SK-N-SH treated with all-trans-retinoic acid at 6 μM for 48 hours (cell line): ENCODE data around the gene TMPRSS15.

Source experiments
- ATAC-seq: fragments of 200-7000 bp; cut with Tn5 transposase; 3 replicates; pipeline ENCODE4 v1.9.1; 2020; ENCODE audit warnings: mild to moderate bottlenecking, moderate library complexity
- ARNTL ChIP-seq: fragments of 450-650 bp; formaldehyde crosslinking; IDR thresholded peaks from 2 replicates; pipeline ENCODE4 v1.5.0; 2020; ENCODE audit warnings: low read depth, mild to moderate bottlenecking, moderate library complexity, borderline replicate concordance
- BACH2 ChIP-seq: fragments of 250-450 bp; sonication (Bioruptor Pico); IDR thresholded peaks from 2 replicates; pipeline ENCODE4 v1.9.0; 2021; ENCODE audit warnings: mild to moderate bottlenecking, borderline replicate concordance
- CSDC2 ChIP-seq: fragments of 250-450 bp; sonication (Bioruptor Pico); IDR thresholded peaks from 2 replicates; pipeline ENCODE4 v1.5.0; 2020; ENCODE audit warnings: mild to moderate bottlenecking, moderate library complexity
- GLIS3 ChIP-seq: fragments of 250-450 bp; sonication (Bioruptor Pico); IDR thresholded peaks from 2 replicates; pipeline ENCODE4 v1.5.0; 2020; ENCODE audit warnings: mild to moderate bottlenecking, moderate library complexity
- ISL1 ChIP-seq: fragments of 250-450 bp; sonication (Bioruptor Pico); IDR thresholded peaks from 2 replicates; pipeline ENCODE4 v2.1.2; 2022; ENCODE audit warnings: mild to moderate bottlenecking, moderate library complexity
- PPARA ChIP-seq: fragments of 250-450 bp; sonication (Bioruptor Pico); IDR thresholded peaks from 2 replicates; pipeline ENCODE4 v1.5.0; 2020; ENCODE audit warnings: mild to moderate bottlenecking, borderline replicate concordance
- RARB ChIP-seq: fragments of 250-450 bp; sonication (Bioruptor Pico); IDR thresholded peaks from 2 replicates; pipeline ENCODE4 v1.8.0; 2021; ENCODE audit warnings: mild to moderate bottlenecking, moderate library complexity
- SNAI2 ChIP-seq: fragments of 250-450 bp; sonication (Bioruptor Pico); IDR thresholded peaks from 2 replicates; pipeline ENCODE4 v1.5.0; 2020; ENCODE audit warnings: mild to moderate bottlenecking, moderate library complexity
- TCF4 ChIP-seq: fragments of 250-450 bp; sonication (Bioruptor Pico); IDR thresholded peaks from 2 replicates; pipeline ENCODE4 v1.8.0; 2021; ENCODE audit warnings: mild to moderate bottlenecking, moderate library complexity, borderline replicate concordance
- TOX ChIP-seq: fragments of 250-450 bp; sonication (Bioruptor Pico); IDR thresholded peaks from 2 replicates; pipeline ENCODE4 v1.8.0; 2021; ENCODE audit warnings: mild to moderate bottlenecking, moderate library complexity, borderline replicate concordance
- ZC3H10 ChIP-seq: fragments of 250-450 bp; sonication (Bioruptor Pico); IDR thresholded peaks from 2 replicates; pipeline ENCODE4 v1.5.1; 2021; ENCODE audit warnings: mild to moderate bottlenecking, moderate library complexity
- ZFP3 ChIP-seq: fragments of 250-450 bp; sonication (Bioruptor Pico); IDR thresholded peaks from 2 replicates; pipeline ENCODE4 v1.5.0; 2020; ENCODE audit warnings: mild to moderate bottlenecking, moderate library complexity
- ZNF565 ChIP-seq: fragments of 450-650 bp; formaldehyde crosslinking; conservative IDR thresholded peaks from 2 replicates; pipeline ENCODE4 v1.5.0; 2020; ENCODE audit warnings: low read depth, mild to moderate bottlenecking, moderate library complexity
- ZNF70 ChIP-seq: fragments of 450-650 bp; formaldehyde crosslinking; IDR thresholded peaks from 2 replicates; pipeline ENCODE4 v1.5.0; 2020; ENCODE audit warnings: mild to moderate bottlenecking, moderate library complexity
- ZNF8 ChIP-seq: fragments of 450-650 bp; formaldehyde crosslinking; IDR thresholded peaks from 2 replicates; pipeline ENCODE4 v1.5.0; 2020; ENCODE audit warnings: mild to moderate bottlenecking, moderate library complexity
- TF ChIP-seq, protein P1 (sequence below): fragments of 250-450 bp; sonication (Bioruptor Pico); IDR thresholded peaks from 2 replicates; pipeline ENCODE4 v1.8.0; 2020; ENCODE audit warnings: mild to moderate bottlenecking, moderate library complexity, borderline replicate concordance
- TF ChIP-seq, protein P2 (sequence below): fragments of 250-450 bp; sonication (Bioruptor Pico); IDR thresholded peaks from 2 replicates; pipeline ENCODE4 v1.8.0; 2021; ENCODE audit warnings: low read depth, mild to moderate bottlenecking, moderate library complexity, borderline replicate concordance
- TF ChIP-seq, protein P3 (sequence below): fragments of 250-450 bp; sonication (Bioruptor Pico); IDR thresholded peaks from 2 replicates; pipeline ENCODE4 v1.5.1; 2020; ENCODE audit warnings: low read depth, mild to moderate bottlenecking, moderate library complexity
- TF ChIP-seq, protein P4 (sequence below): fragments of 250-450 bp; sonication (Bioruptor Pico); IDR thresholded peaks from 2 replicates; pipeline ENCODE4 v1.5.0; 2020; ENCODE audit warnings: mild to moderate bottlenecking, moderate library complexity
- TF ChIP-seq, protein P5 (sequence below): fragments of 250-450 bp; sonication (Bioruptor Pico); IDR thresholded peaks from 2 replicates; pipeline ENCODE4 v1.5.1; 2021; ENCODE audit warnings: mild to moderate bottlenecking, moderate library complexity

The TMPRSS15 gene

DNA sequence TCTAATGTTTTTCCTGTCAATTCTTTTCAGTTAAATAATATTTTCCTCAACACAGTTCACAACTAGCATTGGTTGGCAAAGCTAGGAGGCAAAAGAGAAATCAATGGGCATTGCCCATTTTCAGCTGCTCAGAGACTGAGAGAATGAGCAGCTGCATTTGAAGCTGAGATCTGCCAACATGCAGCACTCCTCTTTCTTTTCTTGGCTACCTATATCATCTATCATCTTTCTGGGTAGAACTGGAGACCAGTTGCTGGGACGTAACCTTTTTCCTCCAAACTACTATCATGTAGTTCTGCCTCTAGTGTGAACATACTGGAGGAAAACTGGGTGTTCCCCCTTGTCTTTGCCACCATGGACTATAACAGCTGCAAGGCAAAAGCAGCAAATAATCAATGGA, 136.1 kb downstream of the TMPRSS15 start:
- TF ChIP-seq ZNF70 (CRISPR knock-in tag) (no peak), ISL1 (no peak), ZNF8 (no peak), TOX (no peak)
- TF ChIP-seq, protein P1, sequence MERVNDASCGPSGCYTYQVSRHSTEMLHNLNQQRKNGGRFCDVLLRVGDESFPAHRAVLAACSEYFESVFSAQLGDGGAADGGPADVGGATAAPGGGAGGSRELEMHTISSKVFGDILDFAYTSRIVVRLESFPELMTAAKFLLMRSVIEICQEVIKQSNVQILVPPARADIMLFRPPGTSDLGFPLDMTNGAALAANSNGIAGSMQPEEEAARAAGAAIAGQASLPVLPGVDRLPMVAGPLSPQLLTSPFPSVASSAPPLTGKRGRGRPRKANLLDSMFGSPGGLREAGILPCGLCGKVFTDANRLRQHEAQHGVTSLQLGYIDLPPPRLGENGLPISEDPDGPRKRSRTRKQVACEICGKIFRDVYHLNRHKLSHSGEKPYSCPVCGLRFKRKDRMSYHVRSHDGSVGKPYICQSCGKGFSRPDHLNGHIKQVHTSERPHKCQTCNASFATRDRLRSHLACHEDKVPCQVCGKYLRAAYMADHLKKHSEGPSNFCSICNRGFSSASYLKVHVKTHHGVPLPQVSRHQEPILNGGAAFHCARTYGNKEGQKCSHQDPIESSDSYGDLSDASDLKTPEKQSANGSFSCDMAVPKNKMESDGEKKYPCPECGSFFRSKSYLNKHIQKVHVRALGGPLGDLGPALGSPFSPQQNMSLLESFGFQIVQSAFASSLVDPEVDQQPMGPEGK (CRISPR knock-in tag), result no peak
- no peak for ATAC-seq

DNA sequence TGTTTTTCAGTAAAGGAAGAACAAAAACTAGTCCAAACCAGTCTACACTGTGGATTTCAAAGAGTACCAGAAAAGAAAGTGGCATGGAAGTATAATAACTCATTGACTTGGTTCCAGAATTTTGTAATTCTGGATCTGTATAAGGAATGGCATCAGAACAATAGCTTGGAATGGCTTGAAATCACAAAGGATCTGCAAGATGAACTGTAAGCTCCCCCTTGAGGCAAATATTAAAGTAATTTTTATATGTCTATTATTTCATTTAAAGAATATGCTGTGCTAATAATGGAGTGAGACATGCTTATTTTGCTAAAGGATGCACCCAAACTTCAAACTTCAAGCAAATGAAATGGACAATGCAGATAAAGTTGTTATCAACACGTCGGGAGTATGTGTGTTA, 137.6 kb downstream of the TMPRSS15 start:
- TF ChIP-seq, protein P2, sequence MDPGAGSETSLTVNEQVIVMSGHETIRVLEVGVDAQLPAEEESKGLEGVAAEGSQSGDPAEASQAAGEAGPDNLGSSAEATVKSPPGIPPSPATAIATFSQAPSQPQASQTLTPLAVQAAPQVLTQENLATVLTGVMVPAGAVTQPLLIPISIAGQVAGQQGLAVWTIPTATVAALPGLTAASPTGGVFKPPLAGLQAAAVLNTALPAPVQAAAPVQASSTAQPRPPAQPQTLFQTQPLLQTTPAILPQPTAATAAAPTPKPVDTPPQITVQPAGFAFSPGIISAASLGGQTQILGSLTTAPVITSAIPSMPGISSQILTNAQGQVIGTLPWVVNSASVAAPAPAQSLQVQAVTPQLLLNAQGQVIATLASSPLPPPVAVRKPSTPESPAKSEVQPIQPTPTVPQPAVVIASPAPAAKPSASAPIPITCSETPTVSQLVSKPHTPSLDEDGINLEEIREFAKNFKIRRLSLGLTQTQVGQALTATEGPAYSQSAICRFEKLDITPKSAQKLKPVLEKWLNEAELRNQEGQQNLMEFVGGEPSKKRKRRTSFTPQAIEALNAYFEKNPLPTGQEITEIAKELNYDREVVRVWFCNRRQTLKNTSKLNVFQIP (CRISPR knock-in tag), result no peak
- TF ChIP-seq GLIS3 (CRISPR knock-in tag) (no peak), ARNTL (no peak), TCF4 (CRISPR knock-in tag) (no peak), ZC3H10 (no peak), SNAI2 (no peak), ZNF565 (CRISPR knock-in tag) (no peak), ZFP3 (CRISPR knock-in tag) (no peak), RARB (CRISPR knock-in tag) (no peak), BACH2 (CRISPR knock-in tag) (no peak), TOX (no peak)
- TF ChIP-seq, protein P3, sequence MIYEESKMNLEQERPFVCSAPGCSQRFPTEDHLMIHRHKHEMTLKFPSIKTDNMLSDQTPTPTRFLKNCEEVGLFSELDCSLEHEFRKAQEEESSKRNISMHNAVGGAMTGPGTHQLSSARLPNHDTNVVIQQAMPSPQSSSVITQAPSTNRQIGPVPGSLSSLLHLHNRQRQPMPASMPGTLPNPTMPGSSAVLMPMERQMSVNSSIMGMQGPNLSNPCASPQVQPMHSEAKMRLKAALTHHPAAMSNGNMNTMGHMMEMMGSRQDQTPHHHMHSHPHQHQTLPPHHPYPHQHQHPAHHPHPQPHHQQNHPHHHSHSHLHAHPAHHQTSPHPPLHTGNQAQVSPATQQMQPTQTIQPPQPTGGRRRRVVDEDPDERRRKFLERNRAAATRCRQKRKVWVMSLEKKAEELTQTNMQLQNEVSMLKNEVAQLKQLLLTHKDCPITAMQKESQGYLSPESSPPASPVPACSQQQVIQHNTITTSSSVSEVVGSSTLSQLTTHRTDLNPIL (CRISPR knock-in tag), result no peak
- TF ChIP-seq, protein P4, sequence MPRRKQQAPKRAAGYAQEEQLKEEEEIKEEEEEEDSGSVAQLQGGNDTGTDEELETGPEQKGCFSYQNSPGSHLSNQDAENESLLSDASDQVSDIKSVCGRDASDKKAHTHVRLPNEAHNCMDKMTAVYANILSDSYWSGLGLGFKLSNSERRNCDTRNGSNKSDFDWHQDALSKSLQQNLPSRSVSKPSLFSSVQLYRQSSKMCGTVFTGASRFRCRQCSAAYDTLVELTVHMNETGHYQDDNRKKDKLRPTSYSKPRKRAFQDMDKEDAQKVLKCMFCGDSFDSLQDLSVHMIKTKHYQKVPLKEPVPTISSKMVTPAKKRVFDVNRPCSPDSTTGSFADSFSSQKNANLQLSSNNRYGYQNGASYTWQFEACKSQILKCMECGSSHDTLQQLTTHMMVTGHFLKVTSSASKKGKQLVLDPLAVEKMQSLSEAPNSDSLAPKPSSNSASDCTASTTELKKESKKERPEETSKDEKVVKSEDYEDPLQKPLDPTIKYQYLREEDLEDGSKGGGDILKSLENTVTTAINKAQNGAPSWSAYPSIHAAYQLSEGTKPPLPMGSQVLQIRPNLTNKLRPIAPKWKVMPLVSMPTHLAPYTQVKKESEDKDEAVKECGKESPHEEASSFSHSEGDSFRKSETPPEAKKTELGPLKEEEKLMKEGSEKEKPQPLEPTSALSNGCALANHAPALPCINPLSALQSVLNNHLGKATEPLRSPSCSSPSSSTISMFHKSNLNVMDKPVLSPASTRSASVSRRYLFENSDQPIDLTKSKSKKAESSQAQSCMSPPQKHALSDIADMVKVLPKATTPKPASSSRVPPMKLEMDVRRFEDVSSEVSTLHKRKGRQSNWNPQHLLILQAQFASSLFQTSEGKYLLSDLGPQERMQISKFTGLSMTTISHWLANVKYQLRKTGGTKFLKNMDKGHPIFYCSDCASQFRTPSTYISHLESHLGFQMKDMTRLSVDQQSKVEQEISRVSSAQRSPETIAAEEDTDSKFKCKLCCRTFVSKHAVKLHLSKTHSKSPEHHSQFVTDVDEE (CRISPR knock-in tag), result no peak
- TF ChIP-seq, all 23 proteins: peak for 0
- no peak for ATAC-seq

DNA sequence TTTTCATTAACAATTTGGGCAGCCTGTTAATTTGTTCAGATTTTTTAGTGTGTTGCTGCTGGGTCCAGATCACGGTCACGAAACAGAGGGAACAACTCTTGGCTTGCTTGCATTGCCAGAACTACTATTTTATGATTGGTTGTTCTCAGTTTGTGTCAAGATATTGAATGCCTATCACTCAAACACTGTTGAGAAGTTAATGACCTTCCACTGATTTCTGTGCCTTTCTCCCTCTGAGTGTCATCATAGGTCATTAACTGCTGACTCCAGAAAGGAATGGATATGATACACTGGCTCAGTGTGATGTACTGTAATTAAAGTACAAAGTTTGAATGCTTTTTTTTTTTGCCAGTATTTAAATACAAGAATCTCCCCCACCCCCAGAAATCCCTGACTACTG, 149.8 kb downstream of the TMPRSS15 start:
- TF ChIP-seq, protein P5, sequence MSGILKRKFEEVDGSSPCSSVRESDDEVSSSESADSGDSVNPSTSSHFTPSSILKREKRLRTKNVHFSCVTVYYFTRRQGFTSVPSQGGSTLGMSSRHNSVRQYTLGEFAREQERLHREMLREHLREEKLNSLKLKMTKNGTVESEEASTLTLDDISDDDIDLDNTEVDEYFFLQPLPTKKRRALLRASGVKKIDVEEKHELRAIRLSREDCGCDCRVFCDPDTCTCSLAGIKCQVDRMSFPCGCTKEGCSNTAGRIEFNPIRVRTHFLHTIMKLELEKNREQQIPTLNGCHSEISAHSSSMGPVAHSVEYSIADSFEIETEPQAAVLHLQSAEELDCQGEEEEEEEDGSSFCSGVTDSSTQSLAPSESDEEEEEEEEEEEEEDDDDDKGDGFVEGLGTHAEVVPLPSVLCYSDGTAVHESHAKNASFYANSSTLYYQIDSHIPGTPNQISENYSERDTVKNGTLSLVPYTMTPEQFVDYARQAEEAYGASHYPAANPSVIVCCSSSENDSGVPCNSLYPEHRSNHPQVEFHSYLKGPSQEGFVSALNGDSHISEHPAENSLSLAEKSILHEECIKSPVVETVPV (CRISPR knock-in tag), result no peak
- no peak for TF ChIP-seq TCF4 (CRISPR knock-in tag)
- TF ChIP-seq, protein P2 (CRISPR knock-in tag), result no peak
- TF ChIP-seq, protein P4 (CRISPR knock-in tag), result no peak
- no peak for TF ChIP-seq GLIS3 (CRISPR knock-in tag)
- no peak for TF ChIP-seq PPARA (CRISPR knock-in tag)
- no peak for TF ChIP-seq ZNF70 (CRISPR knock-in tag)
- TF ChIP-seq ARNTL, result no peak
- no peak for TF ChIP-seq ZNF8
- TF ChIP-seq RARB (CRISPR knock-in tag), result no peak
- no peak for TF ChIP-seq CSDC2 (CRISPR knock-in tag)
- TF ChIP-seq, protein P1 (CRISPR knock-in tag), result no peak
- TF ChIP-seq, protein P3 (CRISPR knock-in tag), result no peak
- ATAC-seq, result no peak
